ENCODE data around the gene MAP2. TPM values are rescaled to one million over a fixed set of nuclear protein-coding genes. Genes with fewer than 3 reads are reported as not detected.

The MAP2 gene
- polyA plus RNA-seq, 3 donors = 2.3 to 5.7 (median 3.0) TPM

DNA sequence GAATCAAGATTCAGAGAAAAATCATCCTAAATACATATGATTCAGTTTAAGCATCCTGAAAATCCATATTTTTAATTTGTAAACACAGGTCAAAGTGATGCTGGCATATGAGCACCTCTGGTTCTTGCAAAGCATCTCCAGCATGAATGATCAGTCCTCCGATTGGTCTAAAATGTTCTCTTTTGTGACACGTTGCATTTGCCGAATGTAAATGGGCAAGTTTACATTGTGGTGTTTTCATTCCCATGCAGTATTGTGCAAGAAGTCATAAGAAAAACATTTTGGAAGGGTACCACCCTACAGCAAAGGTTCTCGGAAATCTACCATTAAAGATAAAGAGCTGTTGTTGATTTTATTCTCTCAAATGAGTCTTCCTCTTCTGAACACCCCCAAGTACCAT, 239.8 kb downstream of the MAP2 start:
- H3K27ac ChIP-seq (ENCODE audit: low read depth, low read length) = no peak overlapping the region

DNA sequence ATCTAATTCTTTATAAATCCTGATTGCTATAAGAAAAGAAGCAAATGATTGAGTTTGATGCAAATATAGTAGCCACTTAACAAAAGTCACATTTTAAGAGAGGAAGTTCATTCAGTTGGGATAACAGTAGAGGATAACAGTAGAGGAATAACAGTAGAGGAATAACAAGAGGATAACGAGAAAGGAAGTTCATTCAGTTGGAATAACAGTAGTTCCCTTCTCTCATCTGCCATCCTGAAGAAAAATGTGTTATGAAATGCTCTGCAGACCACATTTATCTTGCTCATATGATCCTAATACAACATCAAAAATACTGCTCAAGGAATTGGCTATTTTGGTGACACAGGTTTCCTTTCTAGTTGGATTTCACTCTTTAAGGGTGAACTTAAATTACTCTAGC, 242.4 kb downstream of the MAP2 start:
- WGBS, 3 donors = 56 to 72% (median 69%) methylated on average over 1 of the region's 1 CpG
- no peak overlapping the region for H3K27ac ChIP-seq (ENCODE audit: low read depth, low read length)

More for the DNA sequence above, 239.8 kb downstream of the MAP2 start:
- WGBS, 3 donors = 87 to 91% (median 90%) methylated on average over 4 of the region's 4 CpGs

DNA sequence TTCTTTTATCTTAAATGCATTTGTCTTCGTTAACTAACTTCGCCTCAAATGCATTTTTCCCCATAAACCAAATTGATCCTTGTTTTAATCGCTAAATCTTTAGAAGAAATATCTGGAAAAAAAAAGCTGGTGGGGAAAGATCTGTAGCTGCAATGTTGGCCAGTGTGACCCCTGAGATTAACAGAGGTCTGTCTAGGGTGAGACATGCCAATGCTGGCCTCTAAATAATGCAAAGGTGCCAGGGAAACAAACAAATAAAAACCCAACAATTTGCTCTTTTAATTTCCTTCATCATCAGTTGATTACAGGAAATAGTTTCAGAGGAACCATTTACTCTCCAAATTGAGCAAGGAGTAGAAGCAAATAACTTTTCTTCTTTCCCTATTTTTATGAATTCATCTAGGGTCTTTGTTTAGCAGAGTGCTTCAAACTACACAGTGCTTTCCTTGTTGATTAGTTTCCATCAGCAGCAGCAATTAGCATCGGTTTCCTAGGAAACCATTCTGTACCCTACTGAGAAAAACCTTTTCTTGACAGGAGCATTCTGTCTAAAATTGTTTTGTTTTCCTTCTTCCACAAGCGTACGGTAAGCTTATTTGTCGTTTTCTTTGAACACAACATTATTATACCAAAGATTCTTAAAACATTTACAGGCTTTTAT, 247.3 kb downstream of the MAP2 start:
- WGBS, 3 donors = 76 to 89% (median 84%) methylated on average over 7 of the region's 7 CpGs
- H3K27ac ChIP-seq (ENCODE audit: low read depth, low read length) = no peak overlapping the region

DNA sequence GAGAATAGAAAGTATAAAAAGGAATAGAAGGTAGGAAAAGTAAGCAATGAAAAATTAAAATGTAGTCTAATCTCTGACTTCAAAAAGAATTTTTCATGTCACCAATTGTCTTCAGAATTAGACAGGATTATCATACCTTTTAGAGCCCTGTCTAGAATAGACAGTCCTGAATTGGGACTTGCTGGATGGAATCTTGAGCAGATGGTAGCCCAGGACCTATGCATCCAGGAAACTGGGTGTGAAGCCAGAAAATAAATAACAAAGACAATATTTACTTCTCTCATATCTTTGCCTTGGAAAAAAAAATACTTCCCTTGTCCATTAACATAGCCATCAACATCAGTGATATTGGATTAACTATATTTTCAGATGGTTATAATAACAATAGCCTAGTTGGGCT, 250.0 kb downstream of the MAP2 start:
- no peak overlapping the region for H3K27ac ChIP-seq (ENCODE audit: low read depth, low read length)

DNA sequence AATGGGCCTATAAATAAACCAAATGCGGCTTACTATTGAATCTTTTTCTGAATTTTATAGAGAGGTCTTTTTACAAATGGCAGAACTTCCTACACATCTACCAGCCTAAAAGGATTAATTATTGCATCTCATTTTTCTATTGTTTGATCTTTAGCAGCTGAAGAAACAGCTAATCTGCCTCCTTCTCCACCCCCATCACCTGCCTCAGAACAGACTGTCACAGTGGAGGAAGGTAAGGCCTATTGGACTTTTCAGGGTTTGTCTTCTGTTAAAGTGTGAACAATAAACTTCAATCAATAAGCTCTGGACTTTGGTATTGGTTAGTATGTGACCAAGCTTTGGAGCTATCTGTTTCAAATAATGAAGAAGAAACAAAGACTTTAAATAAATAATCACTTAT, 256.7 kb downstream of the MAP2 start:
- no peak overlapping the region for H3K27ac ChIP-seq (ENCODE audit: low read depth, low read length)
- WGBS, 3 donors = 86 to 95% (median 94%) methylated on average over 1 of the region's 1 CpG

DNA sequence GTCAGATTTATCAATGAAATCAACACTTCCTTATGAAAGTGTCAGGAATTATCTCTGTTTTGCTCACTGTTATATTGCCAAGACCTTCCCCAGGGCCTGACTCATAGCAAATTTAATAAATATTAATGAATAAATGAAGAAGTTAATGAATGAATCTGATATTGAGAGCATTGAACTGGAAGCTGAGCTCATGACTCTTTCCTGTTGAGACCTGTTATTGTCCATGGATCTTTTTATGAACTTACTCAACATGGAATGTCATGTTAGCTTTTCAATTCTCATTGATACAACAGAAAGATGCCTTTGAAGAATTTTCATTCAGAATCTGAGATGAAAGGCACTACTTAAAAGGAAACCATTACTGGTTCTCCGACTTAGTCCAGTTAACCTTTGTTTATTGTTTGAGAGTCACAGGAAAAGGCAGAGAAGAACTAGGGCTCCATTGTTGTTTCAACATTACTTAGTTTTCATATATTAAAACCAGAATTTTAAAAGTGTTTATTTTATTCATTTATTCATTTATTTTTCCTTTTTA, 257.4 kb downstream of the MAP2 start:
- 48 to 72% (median 59%) methylated on average over 1 of the region's 1 CpG for WGBS, 3 donors

DNA sequence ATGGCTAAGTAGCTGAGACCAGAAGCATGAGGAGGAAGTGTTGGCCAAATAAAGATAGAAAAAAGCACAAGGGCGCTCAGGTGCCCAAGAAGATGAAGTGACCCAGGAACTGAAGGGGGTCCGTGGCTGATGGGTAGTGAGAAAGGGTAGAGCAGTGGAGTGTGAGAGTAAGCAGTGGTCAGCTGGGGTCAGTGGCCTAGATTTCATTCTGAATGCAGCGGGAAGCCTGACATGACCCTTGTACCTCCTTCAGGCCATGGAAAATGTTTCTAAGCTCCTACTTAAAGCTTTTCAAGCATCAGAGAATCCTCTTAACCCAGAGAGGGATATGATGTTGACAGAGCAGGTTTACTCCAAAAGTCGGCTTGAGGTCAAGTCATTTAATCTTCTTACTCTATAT, 258.8 kb downstream of the MAP2 start:
- WGBS, 3 donors = 79 to 90% (median 86%) methylated on average over 4 of the region's 4 CpGs
- no peak overlapping the region for H3K27ac ChIP-seq (ENCODE audit: low read depth, low read length)

More for the DNA sequence above, 257.4 kb downstream of the MAP2 start:
- H3K27ac ChIP-seq (ENCODE audit: low read depth, low read length) = no peak overlapping the region

DNA sequence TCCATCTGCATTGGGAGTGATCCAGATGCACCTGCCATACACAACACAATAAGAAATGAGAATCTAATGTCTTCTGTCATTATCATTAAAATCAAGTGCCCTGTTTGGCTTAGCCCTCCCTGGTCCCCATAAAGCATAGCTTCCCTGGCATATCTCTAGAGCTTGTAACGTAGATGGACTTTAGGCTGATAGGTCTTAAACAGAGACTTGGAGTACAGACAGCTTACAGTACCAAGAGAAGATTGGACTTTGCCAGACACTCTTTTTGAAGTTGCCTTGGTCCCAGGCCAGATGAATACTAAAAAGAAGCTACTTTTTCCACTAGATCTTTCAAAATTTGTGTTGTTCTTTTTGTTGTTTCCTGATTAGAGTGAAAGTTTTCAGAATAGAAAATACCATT, 261.5 kb downstream of the MAP2 start:
- WGBS, 3 donors = 57 to 61% (median 60%) methylated on average over 1 of the region's 1 CpG
- H3K27ac ChIP-seq (ENCODE audit: low read depth, low read length) = no peak overlapping the region

DNA sequence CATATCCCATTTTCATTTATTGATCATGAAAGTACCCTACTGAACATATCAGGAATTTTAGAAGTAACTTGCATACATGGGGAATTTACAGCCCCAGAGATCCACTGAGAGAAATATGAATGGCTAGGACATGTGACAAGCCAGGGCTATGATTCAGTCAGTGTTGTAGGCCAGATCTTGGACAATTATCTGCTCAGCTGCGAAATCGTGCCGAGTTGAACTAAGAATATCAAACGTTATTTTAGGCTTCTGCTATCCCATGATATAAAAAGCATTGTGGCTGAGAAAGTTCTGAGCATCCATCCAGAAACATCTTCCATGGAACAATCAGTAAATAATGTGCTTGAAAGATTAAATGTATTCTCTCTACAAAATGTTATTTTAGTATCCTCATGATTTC, 262.1 kb downstream of the MAP2 start:
- WGBS, 3 donors = 64 to 84% (median 79%) methylated on average over 4 of the region's 4 CpGs

DNA sequence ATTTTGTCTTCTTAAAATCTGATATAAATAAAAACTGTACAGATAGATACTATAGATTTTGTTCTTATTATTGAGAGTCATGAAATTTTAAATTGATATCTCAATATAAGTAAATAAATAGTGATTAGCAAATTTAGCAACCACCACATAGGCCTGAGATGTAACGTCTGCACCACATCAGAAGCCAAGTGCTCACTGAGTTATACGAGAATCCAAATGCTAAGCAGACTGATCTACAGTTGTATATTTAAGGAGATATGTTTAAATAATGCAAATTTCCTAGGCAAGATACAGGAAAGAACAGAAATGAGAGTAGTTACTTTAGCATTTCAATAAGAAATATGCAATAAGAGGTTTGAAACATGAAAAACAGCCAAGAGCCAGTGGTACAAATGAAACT, 262.6 kb downstream of the MAP2 start:
- H3K27ac ChIP-seq (ENCODE audit: low read depth, low read length) = no peak overlapping the region
- 55 to 83% (median 79%) methylated on average over 2 of the region's 2 CpGs for WGBS, 3 donors

More for the DNA sequence above, 262.1 kb downstream of the MAP2 start:
- no peak overlapping the region for H3K27ac ChIP-seq (ENCODE audit: low read depth, low read length)

DNA sequence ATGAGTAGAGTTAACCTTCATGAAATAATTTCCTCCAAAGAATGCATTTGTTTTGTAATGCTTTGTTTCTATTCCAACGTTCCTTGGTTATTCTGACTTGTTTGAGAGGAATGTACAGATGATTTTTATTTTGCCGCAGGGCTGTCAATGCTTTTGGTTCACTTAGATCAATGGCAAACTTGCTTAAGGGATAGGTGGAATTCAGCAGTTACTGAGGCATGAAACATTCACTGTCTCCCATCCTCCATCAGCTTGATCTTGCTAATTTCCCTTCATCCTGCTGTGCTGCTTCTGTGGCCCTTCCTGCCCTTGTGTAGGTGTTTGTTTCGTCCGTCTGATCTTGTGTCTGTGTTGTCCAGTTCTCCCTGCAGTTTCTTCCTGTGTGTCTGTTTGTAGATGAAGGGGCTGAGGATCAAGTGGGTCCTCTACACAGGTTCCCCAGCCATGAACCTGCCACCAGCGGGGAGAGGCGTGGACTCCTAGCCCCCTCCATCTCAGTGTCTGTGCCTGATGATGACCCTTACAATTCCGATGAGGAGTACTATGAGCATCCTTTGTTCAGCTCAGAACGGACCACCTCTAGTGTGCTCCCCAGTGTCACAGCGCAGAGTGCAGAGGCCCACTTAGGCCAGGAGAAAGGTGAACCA, 263.6 kb downstream of the MAP2 start:
- no peak overlapping the region for H3K27ac ChIP-seq (ENCODE audit: low read depth, low read length)
- WGBS, 3 donors = 85 to 90% (median 86%) methylated on average over 9 of the region's 9 CpGs

DNA sequence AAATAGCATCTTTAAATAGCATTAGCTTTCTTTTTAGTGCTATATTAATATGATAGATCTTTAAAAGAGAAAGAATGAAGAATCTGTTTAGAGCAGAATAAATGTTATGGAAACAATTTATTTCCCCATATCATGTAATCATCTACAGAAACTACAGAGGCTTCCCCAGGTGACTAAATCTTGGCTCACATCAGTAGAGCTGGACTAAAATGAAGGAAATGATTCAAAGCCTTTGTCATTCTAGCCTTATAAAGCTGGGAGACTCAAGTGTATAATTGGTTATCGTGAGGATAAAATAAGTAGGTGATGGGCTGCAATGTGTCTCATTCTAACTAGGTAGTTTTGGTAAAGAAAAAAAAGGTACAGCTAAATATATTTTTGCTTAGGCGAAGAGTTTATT, 264.5 kb downstream of the MAP2 start:
- H3K27ac ChIP-seq (ENCODE audit: low read depth, low read length) = no peak overlapping the region

DNA sequence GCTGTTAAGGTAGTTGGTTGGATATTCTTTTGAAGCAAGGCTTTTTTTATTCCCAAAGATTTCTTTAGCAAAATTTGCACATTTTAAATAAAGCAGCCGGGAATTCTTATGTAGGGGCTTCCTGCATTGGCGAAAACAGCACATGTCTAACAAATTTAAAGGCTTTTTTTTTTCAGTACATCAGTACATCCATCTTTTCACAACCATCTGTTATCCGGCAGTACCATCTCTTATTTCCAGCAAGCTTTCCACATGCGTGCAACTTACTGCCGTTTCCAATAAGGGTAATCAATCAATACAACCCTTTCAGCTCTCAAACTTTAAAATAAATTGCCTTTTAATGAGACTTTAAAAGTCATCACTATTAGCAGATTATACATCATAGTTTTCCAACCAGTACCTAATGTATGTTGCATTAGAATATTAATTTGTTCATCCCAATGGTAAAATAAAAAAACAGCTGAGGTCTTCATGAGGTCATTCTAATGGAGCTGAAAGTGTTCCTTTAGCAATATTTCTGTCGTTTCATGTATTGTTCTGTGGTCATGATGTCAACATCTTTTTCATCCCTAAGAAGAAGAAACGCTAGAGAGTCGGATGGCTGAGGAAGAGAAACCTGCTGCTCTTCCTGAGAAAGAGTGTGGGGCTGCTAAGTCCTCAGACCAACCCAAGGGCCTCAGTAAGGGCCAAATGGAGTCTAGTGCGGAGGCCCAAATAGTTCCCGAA, 266.3 kb downstream of the MAP2 start:
- no peak overlapping the region for H3K27ac ChIP-seq (ENCODE audit: low read depth, low read length)
- 80 to 88% (median 82%) methylated on average over 10 of the region's 10 CpGs for WGBS, 3 donors

More for the DNA sequence above, 264.5 kb downstream of the MAP2 start:
- WGBS, 3 donors = 83 to 94% (median 84%) methylated on average over 2 of the region's 2 CpGs

DNA sequence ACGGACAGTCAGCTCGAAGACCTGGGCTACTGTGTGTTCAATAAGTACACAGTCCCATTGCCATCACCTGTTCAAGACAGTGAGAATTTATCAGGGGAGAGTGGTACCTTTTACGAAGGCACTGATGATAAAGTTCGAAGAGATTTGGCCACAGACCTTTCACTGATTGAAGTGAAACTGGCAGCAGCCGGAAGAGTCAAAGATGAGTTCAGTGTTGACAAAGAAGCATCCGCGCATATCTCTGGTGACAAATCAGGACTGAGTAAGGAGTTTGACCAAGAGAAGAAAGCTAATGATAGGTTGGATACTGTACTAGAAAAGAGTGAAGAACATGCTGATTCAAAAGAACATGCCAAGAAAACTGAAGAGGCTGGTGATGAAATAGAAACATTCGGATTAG, 270.9 kb downstream of the MAP2 start:
- H3K27ac ChIP-seq (ENCODE audit: low read depth, low read length) = no peak overlapping the region
- 90 to 94% (median 93%) methylated on average over 8 of the region's 8 CpGs for WGBS, 3 donors

DNA sequence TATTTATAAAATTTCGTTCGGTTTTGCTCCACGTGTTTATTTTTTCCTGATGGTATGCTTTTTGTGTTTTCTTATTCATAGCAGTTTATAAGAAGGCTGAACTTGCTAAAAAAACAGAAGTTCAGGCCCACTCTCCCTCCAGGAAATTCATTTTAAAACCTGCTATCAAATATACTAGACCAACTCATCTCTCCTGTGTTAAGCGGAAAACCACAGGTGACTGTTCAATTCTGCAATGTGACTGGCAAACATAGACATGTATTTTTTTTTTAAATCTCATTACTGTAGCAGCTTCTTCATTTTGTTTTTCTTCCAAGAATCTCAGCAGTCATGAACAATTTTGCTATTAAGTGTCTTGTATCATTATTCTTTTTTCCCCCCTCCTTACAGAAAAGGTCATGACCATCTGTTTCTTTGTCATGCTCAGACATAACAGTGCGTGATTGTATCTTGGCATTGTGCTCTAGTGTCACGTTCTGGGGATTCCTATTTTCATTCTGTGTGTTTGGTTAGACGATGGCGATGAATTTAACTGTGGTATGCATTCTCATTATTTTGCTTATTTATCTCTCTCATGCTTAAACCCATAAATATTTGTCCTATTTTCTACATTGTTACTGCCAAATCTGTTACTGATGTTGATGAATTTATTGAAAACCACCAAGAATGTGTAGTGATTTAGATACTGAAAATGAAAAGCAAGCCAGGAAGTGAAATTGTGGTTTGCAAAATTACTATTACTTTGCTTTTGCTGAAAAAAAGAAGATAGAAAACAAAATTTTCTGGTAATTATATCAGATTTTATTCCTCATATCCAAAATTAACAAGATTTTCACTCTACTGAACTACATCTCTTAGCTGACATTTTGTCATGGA, 273.2 kb downstream of the MAP2 start:
- WGBS, 3 donors = 68 to 84% (median 70%) methylated on average over 8 of the region's 8 CpGs
- no peak overlapping the region for H3K27ac ChIP-seq (ENCODE audit: low read depth, low read length)

DNA sequence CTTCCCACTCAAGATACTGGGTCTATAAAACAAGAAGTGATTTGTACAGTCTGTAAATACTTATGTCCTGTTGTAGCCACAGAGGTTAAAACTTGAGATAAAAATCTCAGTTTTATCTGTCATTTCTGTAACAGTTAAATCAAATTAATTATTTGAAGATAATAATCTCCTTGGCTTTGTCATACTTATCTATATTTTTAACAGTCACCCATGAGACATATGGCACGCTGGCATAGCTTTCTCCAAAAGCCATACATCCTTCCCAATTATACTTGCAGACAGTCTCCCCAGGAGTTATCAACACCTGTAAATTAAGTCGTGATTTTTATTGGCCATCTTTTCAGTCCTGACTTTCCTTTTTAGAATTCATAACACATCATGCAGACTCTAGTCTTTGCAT, 278.9 kb downstream of the MAP2 start:
- H3K27ac ChIP-seq (ENCODE audit: low read depth, low read length) = no peak overlapping the region
- WGBS, 3 donors = 71 to 84% (median 71%) methylated on average over 2 of the region's 2 CpGs

DNA sequence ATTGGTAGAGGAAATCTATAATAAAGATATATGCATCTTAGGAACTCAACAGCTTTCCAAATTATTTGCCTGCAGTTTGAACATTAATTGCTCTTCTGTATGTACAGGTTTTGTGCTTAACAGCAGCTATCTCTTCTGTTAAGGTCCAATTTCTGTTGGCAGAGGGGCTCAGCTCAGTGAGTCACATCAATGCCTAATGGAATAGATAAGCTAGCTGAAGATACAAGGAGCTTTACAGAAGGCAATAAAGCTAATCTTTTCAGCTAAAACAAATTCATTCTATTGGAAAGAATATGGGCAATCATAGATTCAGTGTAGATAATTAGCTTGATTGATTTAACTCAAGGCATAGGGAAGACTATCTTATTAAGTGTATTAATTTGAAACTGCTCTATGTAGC, 289.4 kb downstream of the MAP2 start:
- H3K27ac ChIP-seq (ENCODE audit: low read depth, low read length) = no peak overlapping the region

DNA sequence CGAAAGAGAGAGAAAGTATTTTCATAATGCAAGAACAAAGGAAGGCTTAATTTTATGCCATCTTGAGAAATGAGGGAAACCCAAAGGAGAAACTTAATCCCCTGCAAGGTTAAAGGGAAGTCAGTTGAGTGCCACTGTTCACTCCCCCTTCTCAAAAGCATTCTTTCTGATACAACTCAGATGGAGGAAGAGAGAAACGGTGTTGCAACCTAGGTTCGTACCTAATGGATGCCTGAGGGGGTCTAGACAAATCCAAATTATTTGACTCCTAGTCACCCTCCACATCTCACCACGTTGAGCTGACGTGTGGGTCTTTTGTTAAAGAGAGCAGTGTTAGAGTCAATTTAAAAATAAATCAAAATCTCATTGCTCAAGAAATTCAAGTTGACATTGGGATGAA, 295.2 kb downstream of the MAP2 start:
- no peak overlapping the region for H3K27ac ChIP-seq (ENCODE audit: low read depth, low read length)
- WGBS, 3 donors = 68 to 85% (median 74%) methylated on average over 5 of the region's 5 CpGs

DNA sequence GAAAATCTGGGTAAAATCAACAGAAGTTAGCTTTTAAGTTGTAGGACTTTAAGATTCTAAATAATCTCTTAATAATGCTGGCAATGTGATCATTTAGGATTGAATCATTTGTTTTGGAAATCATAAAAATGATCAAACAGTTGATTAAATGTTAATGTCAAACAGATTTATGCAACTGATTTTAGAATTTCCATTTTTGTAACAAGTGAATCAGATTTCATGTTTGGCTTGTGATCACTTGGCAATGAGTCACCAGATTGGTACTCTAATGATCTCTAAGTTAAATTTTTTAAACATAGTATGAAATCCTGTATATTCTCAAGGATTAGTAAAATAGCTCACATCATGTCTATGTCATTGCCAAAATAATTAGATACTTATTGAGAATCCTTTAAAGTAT, 297.6 kb downstream of the MAP2 start:
- no peak overlapping the region for H3K27ac ChIP-seq (ENCODE audit: low read depth, low read length)

All from adipose tissue (tissue), 3 donors.